Loucy (cell line): ENCODE measurements around the gene ATOSA.
A peak's percentile ranks its signal among the peaks of the same experiment; 100 is the strongest.

ENCODE experiments used
- H2AFZ ChIP-seq: fragments of 200-600 bp; sonication (generic); 2 replicates; pipeline ENCODE4 v1.6.0; 2016; ENCODE audit warnings: antibody characterized with exemption, mild to moderate bottlenecking, low read length, moderate library complexity
- H3F3A ChIP-seq: fragments of 200-600 bp; 2 replicates; pipeline ENCODE4 v1.6.0; 2016; ENCODE audit warnings: antibody characterized with exemption, low read depth, mild to moderate bottlenecking
- H3K27me3 ChIP-seq: fragments of 200-600 bp; sonication (generic); 2 replicates; pipeline ENCODE4 v1.6.1; 2014; ENCODE audit warnings: low read length, mild to moderate bottlenecking; ENCODE audit not compliant: insufficient read depth, poor library complexity, severe bottlenecking
- H3K36me3 ChIP-seq: fragments of 200-600 bp; sonication (generic); 2 replicates; pipeline ENCODE4 v1.6.1; 2016; ENCODE audit warnings: low read length; ENCODE audit not compliant: insufficient read depth
- H3K4me1 ChIP-seq: fragments of 200-600 bp; sonication (generic); 2 replicates; pipeline ENCODE4 v1.5.1; 2014; ENCODE audit warnings: low read length, mild to moderate bottlenecking; ENCODE audit not compliant: insufficient read depth, poor library complexity, severe bottlenecking
- H3K4me2 ChIP-seq: fragments of 200-600 bp; sonication (generic); 2 replicates; pipeline ENCODE4 v1.6.0; 2014; ENCODE audit warnings: antibody characterized with exemption, low read length, low read depth, mild to moderate bottlenecking; ENCODE audit not compliant: poor library complexity, severe bottlenecking
- H3K4me3 ChIP-seq: fragments of 200-600 bp; sonication (generic); 2 replicates; pipeline ENCODE4 v1.5.1; 2014; ENCODE audit warnings: low read length, mild to moderate bottlenecking, mixed read lengths; ENCODE audit not compliant: poor library complexity, severe bottlenecking
- H3K79me2 ChIP-seq: fragments of 200-600 bp; sonication (generic); 2 replicates; pipeline ENCODE4 v1.6.1; 2014; ENCODE audit warnings: low read length; ENCODE audit not compliant: insufficient read depth
- H3K9ac ChIP-seq: fragments of 200-600 bp; sonication (generic); 2 replicates; pipeline ENCODE4 v1.6.0; 2014; ENCODE audit warnings: mild to moderate bottlenecking, low read depth, low read length, moderate library complexity; ENCODE audit not compliant: poor library complexity, severe bottlenecking
- H3K9me2 ChIP-seq: fragments of 200-600 bp; sonication (generic); replicated peaks from 2 replicates; pipeline ENCODE4 v1.6.1; 2016; ENCODE audit warnings: low read depth, low read length, mixed read lengths
- H3K9me3 ChIP-seq: fragments of 200-600 bp; sonication (generic); 2 replicates; pipeline ENCODE4 v1.6.1; 2014; ENCODE audit warnings: mild to moderate bottlenecking, antibody characterized with exemption, low read length, low read depth; ENCODE audit not compliant: insufficient read depth
- H4K20me1 ChIP-seq: fragments of 200-600 bp; sonication (generic); 2 replicates; pipeline ENCODE4 v1.6.0; 2014; ENCODE audit warnings: antibody characterized with exemption, low read length, mild to moderate bottlenecking; ENCODE audit not compliant: insufficient read depth, poor library complexity, severe bottlenecking
- EZH2phosphoT487 ChIP-seq: fragments of 200-600 bp; IDR thresholded peaks from 2 replicates; pipeline ENCODE4 v1.6.1; 2018; ENCODE audit warnings: antibody characterized with exemption, mild to moderate bottlenecking, moderate library complexity, borderline replicate concordance
- TF ChIP-seq, protein P1 (sequence below): fragments of 200-600 bp; sonication (generic); conservative IDR thresholded peaks from 2 replicates; pipeline ENCODE4 v1.5.1; 2014; ENCODE audit warnings: mild to moderate bottlenecking, antibody characterized with exemption, low read length

The ATOSA gene, protein sequence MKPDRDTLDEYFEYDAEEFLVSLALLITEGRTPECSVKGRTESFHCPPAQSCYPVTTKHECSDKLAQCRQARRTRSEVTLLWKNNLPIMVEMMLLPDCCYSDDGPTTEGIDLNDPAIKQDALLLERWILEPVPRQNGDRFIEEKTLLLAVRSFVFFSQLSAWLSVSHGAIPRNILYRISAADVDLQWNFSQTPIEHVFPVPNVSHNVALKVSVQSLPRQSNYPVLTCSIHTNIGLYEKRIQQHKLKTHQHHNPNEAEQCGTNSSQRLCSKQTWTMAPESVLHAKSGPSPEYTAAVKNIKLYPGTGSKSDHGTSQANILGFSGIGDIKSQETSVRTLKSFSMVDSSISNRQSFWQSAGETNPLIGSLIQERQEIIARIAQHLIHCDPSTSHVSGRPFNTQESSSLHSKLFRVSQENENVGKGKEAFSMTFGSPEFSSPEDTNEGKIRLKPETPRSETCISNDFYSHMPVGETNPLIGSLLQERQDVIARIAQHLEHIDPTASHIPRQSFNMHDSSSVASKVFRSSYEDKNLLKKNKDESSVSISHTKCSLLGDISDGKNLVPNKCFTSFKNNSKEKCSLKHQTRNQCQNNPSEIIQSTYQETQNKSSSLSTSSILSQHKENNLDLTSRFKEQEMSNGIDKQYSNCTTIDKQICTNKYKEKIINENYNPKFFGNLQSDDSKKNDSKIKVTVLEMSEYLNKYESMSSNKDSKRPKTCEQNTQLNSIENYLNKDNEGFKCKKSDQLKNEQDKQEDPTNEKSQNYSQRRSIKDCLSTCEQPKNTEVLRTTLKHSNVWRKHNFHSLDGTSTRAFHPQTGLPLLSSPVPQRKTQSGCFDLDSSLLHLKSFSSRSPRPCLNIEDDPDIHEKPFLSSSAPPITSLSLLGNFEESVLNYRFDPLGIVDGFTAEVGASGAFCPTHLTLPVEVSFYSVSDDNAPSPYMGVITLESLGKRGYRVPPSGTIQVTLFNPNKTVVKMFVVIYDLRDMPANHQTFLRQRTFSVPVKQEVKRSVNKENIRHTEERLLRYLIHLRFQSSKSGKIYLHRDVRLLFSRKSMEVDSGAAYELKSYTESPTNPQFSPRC

DNA sequence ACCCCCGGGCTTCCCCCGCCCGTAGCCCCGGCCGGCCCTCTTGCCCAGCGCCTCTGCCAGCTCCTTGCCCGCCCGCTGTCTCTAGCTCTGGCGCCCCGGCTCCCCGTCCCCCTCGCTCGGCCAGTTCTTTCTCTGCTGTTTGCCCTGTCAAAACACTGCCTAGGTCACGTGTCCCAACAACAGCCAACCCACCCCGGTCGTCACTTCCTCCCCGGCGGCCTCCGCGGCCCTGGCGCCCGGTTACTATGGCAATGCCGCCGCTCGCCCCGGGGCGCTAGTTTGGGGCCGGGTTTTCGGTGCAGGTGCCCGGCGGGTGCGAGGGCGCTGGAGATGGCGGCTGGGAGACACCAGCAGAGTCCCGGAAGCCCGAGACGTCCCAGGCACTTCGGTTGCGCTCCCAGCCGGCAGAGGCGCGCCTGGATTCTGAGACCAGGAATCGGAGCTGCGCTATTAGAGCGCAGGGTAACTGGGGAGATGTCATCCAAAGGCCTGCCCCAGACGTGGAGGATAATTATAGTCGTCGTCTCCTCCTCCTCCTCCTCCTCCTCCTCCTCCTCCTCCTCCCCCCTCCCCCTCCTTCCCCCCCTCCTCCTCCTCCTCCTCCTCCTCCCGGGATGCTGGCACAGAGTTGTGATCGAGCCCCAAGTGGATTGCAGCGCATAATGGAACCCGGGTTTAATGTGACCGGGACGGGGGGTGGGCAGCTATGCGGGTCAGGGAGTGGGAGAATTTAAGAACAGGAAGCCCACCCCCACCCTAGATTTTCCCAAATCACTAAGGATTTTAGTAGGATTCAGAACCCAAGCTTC, at the start of gene ATOSA:
TSS of gene ATOSA (minus strand) at position 157 of the 809 bp plus-strand sequence. CDS start 1,367 bp downstream, outside the sequence.
- peak within 1 kb of the TSS; percentile 89 for H3K4me3 ChIP-seq
- H3K4me1 ChIP-seq: peaks cover 31% of the 10 kb centered on the region
- H3F3A ChIP-seq: 0 out of 2 replicates have a peak, but pooled peaks cover 7% of the 10 kb centered on the region
- H3K36me3 ChIP-seq: no peaks in the 10 kb centered on the region
- no peaks in the 10 kb centered on the region for H3K9me3 ChIP-seq
- TF ChIP-seq, protein P1, sequence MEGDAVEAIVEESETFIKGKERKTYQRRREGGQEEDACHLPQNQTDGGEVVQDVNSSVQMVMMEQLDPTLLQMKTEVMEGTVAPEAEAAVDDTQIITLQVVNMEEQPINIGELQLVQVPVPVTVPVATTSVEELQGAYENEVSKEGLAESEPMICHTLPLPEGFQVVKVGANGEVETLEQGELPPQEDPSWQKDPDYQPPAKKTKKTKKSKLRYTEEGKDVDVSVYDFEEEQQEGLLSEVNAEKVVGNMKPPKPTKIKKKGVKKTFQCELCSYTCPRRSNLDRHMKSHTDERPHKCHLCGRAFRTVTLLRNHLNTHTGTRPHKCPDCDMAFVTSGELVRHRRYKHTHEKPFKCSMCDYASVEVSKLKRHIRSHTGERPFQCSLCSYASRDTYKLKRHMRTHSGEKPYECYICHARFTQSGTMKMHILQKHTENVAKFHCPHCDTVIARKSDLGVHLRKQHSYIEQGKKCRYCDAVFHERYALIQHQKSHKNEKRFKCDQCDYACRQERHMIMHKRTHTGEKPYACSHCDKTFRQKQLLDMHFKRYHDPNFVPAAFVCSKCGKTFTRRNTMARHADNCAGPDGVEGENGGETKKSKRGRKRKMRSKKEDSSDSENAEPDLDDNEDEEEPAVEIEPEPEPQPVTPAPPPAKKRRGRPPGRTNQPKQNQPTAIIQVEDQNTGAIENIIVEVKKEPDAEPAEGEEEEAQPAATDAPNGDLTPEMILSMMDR: no peak
- TF ChIP-seq EZH2phosphoT487: no peak
- peak within 1 kb of the TSS; percentile 94 for H2AFZ ChIP-seq
- H4K20me1 ChIP-seq: peaks cover 5% of the 10 kb centered on the region
- H3K9me2 ChIP-seq: no peaks in the 10 kb centered on the region
- peak within 1 kb of the TSS; percentile 83 for H3K4me2 ChIP-seq
- no peaks in the 10 kb centered on the region for H3K27me3 ChIP-seq
- H3K9ac ChIP-seq: peak within 1 kb of the TSS; percentile 81
- peaks cover 32% of the 10 kb centered on the region for H3K79me2 ChIP-seq

DNA sequence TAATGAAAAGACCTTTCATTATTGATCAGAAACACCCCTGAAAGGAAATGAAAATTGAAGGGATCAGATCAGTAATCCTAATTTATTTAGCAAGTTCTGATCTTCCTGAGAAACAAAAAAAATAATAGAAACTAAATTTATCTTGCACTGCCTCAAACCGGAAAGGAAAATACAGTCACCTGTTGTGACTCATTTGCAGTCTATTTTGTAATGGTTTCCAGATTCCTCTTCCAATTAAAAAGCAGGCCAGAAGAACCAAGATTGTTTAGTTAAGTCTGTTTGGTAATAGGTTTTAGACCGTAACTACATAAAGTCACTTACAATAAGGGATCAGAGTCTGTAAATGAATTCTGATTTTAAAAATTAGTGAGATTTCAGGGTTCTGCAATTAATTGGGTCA, 49.7 kb upstream of the ATOSA start:
- Histone ChIP-seq H3K27me3 (no peaks in the 10 kb centered on the region), H3K4me1 (peaks cover 8% of the 10 kb centered on the region), H4K20me1 (no peaks in the 10 kb centered on the region), H3K79me2 (no peaks in the 10 kb centered on the region), H3K9me3 (no peaks in the 10 kb centered on the region), H3K36me3 (no peaks in the 10 kb centered on the region), H3K9me2 (no peaks in the 10 kb centered on the region), H2AFZ (no peak overlapping the region), H3F3A (no peaks in the 10 kb centered on the region), H3K9ac (no peak overlapping the region), H3K4me3 (no peak overlapping the region), H3K4me2 (no peak overlapping the region)
- TF ChIP-seq, protein P1: no peak
- TF ChIP-seq EZH2phosphoT487: no peak

DNA sequence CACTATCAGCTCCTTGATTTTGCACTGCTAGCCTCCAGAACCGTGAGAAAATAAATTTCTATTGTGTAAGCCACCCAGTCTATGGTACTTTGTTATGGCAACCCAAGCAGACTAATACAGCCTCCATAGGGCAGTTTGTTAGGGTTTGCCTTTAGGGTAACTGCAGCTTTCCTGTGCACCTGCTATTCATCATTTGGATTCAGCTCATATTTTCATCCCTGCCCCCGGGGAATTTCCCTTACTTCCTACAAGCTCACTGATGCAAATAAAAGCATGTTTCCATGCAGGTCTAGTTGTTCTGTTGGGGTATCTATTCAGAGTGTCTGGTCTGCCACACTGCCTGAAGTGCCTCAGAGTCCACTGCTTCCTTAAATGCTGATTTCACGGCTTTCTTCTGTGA, 48.6 kb upstream of the ATOSA start:
- H2AFZ ChIP-seq: no peak overlapping the region

More for the DNA sequence above, 48.6 kb upstream of the ATOSA start:
- Histone ChIP-seq H4K20me1 (no peaks in the 10 kb centered on the region), H3K27me3 (no peaks in the 10 kb centered on the region), H3K4me2 (no peak overlapping the region), H3K9me3 (no peaks in the 10 kb centered on the region), H3K79me2 (no peaks in the 10 kb centered on the region), H3K9ac (no peak overlapping the region), H3K4me3 (no peak overlapping the region), H3K9me2 (no peaks in the 10 kb centered on the region), H3K36me3 (no peaks in the 10 kb centered on the region), H3K4me1 (peaks cover 8% of the 10 kb centered on the region), H3F3A (no peaks in the 10 kb centered on the region)
- TF ChIP-seq, protein P1: no peak
- no peak for TF ChIP-seq EZH2phosphoT487
